ENCODE measurements around the gene PI4KA. TPM values are rescaled to one million over a fixed set of nuclear protein-coding genes. Genes with fewer than 3 reads are reported as not detected.
"Not testable (repeated sequence)": the region's sequence is repeated elsewhere in the genome, so short reads cannot be mapped to it uniquely, and the experiment has no call there.

Gene PI4KA
- total RNA-seq, 2 donors from 2014 or later: 77.3 to 82.4 TPM

DNA sequence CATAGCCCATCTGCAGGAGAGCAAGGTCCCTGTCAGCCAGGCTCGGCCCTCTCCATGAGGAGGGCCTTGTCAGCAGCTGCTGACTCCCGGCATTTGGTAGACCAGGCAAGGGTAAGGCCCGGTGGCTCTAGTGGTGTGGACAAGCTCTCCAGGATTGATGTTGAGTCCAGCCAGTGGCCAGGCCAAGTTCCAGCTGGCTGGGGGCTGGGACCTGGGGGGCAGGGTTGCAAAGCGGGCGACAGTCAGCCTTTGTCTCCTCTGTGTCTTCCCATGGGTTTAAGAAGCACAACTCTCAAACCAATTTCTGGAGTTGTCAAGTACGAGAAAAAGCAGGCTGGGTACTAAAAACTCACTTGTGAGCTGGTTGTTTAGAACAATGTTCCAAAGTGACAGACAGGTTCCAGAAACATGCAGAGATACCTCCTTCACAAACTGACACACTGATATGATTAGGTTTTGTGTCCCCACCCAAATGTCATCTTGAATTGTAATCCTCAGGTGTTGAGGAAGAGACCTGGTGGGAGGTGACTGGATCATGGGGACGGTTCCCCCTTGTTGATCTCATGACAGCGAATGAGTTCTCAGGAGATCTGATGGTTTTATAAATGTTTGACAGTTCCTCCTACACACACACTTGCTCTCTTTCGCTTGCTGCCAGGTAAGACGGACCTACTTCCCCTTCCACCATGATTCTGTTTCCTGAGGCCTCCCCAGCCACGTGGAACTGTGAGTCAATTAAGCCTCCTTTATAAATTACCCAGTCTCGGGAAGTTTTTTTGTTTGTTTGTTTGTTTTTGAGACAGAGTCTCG is 137.0 kb downstream of the PI4KA start:
- intact Hi-C loops (cut with DNase I, micrococcal nuclease): no loop called here
- DNase-seq (no peak), ATAC-seq (no peak)

DNA sequence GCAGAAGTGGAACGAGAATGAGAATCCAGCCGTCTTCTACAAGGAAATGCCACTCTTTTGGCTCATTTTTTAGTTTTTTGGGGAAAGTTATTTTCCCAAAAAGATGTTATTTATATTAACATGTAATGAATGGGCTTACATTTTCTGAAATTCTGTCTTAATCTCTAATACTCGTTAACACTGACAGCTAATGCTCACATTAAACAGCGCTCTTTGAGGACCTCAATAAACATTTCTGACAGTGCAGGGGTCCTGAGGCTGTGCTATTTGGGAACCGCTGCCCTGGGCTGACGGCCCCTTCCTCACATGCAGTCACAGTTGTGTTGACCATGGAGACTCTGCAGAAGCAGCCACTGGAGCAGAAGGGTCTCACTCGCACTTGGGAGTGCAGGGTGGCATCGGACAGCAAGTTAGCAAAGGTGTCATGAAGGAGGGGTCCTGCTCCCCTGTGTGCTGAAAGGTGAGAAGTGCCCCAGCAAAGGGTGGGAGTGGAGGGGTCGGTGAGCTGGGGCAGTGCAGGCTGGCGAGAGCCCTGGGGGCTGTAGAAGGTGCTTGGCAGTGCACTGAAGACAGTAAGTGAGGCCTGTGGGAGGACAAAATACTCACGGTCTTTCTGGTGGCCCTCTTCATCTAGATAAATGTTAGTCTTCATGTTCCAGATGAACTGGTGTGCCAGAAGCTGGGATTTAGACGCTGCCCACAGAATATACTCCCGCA is 137.8 kb downstream of the PI4KA start:
- intact Hi-C loops (cut with DNase I, micrococcal nuclease): no loop called here
- no peak for DNase-seq
- no peak for ATAC-seq

DNA sequence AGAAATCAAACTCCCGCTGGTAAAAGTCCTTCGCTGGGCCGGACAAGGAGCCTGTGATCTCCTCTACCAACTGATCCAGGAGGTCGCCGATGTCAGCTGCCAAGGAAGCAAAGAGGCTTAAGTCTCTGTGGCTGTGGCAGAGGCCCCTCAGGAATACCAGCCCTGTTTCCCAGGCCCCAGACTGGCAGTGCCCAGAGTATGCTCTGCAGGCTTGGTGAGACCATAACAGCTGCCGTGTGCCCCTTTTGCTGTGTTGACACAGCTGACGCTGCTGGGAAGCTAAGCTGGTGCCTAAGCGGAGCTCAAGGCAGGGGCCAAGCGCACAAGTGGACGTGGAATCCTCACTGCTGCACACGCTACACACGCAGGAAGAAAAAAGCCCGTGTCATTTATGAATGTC is 139.9 kb downstream of the PI4KA start:
- intact Hi-C loops (cut with DNase I, micrococcal nuclease); DNase-seq; ATAC-seq: not testable (repeated sequence)

DNA sequence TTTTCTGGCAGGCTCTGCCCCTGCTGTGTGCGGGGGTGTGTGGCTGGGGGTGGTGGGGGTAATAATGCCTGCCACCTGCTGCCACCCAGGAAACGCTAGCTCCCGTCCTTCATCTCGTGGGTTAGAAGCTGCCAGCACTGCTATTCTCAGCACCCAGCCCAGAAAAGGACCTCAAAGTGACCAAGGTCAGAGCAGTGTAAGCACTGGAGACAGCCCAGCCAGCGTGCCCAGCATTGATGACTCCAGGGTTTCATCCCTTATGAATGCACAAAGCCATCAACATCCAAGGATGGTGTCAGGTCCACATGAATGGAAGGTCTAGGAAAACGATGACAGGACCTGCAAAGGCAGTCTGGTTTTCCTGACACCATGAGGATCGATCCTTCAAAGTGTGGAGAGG is 140.6 kb downstream of the PI4KA start:
- DNase-seq; ATAC-seq; intact Hi-C loops (cut with DNase I, micrococcal nuclease): not testable (repeated sequence)

DNA sequence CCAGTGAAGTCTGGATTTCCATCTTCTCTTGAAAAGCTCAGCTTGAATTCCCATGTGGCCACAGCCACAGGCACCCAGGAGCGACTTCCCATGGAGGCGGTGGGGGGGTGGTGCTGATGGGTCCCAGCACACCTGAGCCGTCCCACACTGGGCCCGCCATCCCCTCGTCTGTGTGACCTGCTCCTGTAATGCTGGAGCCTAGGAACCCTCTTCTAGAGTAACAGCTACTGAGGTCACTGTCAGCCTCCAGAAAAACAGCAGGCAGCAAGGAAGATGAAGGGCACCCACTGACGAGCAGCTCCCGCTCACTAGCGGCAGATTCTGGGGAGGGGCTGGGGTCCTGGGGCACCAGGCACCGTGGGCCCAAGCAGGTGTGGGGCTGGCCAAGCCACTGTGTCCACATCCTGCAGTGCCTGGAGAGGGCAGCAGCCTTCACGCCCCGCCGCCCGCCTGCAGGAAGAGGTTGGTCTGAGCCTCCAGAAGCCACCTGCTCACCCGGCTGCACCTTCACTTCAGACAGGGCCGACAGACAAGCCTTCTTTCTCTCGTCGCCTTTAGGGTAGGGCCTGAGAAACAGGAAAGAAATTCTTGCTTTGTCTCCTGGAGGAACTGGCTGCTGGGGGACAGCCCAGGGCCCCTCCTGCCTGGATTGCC is 141.3 kb downstream of the PI4KA start:
- ATAC-seq: peak; percentile 85

DNA sequence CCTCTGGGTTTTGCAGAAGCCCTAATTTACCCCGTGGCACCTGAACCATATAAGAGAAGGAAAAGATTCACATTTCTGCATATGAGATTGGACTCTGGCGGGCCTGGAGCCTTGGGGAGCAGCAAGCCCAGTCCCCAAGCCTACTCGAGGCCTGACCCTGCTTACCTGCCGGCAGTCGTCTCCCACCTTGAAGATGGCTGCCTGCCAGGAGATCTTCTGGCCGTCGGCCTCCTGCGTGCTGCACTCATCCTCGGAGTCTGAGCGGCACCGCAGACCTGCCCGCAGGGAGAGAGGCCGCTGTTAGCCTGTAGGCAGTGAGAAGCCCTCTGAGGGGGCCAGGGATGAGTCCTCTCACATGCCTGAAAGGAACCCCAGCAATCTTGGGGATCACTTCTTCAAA is 145.5 kb downstream of the PI4KA start:
- intact Hi-C loops (cut with DNase I, micrococcal nuclease); DNase-seq; ATAC-seq: not testable (repeated sequence)

More for the DNA sequence above, 141.3 kb downstream of the PI4KA start:
- intact Hi-C loops (cut with DNase I, micrococcal nuclease); DNase-seq: not testable (repeated sequence)

DNA sequence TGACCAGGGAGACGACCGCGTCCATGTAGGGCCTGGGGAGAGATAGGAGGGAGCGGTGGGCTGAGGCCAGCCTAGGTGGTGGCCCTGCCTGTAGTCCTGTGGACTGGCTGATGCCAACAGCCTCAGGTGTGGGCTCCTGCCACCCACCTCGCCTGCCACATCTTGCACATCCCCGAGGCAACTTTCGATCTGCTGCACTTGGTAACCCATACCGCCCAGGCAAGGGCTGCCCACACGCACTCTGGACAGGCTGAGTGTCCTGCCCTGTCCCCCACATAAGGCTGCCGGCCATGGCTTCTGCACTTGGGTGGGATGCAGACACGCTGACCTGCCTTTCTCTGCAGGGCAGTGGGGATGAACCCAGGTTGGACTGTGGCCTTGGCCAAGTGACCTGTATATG is 148.6 kb downstream of the PI4KA start:
- intact Hi-C loops (cut with DNase I, micrococcal nuclease); DNase-seq; ATAC-seq: not testable (repeated sequence)

DNA sequence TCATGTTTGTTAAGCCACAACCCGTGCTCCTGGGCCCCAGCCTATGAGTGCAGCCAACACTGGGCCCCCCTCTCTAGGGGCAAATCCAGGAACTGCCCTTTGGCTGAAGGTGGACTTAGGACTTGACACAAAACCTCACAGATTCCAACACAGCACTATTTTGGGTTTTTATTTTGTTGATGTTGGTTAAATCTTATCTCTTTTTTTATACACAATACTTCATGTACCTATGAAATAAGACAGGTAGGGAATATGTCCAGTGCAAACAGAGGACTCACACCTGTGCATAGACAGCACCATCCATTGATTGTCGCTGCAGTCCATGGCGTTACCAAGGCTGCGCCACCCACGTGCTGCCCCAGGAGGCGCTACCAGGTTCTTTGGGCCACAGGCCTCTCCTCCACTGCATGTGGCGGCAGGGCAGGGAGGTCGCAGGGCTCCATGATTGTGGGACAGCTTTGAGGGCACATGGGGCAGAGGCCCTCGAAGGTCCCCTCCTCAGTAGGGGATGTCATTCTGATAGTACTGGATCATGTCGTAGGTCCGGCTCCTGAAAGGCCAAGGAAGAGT is 151.0 kb downstream of the PI4KA start:
- intact Hi-C loops (cut with DNase I, micrococcal nuclease); ATAC-seq; DNase-seq: not testable (repeated sequence)

DNA sequence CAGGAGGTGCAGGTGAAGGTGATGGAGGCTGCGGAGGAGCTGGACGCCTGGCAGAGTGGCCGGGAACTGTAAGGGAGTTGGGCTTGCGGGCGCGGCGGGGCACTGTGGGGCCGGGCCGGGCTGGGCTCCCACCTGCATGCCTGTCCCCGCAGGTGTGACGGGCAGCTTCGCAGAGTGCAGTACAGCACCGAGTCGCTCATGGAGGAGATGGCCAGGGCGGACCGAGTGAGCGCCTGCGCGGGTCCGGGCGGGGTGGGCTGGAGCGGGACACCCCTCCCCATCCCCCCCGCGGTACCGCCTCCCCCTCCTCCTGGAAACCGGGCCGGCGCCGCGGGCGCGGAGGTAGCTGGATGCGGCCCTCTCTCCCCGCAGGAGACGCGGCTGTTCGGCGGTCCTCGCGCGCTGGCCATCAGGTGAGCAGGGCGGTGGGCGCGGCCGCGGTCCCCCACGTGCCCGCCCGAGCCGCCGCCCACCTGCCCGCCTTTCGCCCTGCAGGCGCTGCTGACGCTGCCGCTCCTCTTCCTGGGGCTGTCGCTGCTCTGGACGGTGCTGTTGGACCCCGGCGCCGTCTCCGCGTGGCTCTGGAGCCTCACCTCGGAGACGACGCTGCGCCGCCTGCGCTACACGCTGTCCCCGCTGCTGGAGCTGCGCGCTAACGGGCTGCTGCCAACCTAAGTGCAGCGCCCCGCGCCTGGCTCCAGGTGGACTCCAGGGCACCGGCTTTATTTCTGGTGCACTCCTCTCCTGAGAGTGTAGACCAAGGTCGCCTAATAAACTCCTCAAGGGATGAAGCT is 154.6 kb downstream of the PI4KA start:
- DNase-seq: peak in 1 of 2 donors; percentile 39
- intact Hi-C loops (cut with DNase I, micrococcal nuclease): not testable (repeated sequence)
- ATAC-seq: peak; percentile 5

DNA sequence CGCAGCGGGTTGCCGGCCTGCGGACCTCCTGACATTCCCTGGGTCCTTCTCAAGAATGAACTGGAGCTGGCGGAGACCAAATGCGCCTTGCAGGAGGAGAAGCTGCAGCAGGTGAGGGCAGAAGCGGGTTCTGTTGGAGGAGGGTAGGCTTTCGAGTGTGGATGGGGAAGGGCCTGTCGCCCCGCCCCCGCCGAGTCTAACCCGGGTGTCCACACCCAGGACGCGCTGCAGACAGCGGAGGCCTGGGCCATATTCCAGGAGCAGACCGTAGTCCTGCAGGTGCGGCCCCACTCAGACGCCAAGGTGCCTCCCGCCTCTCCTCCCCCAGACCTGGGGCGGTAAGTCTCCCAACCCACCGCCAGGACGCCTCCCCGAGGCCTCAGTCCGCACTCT is 155.2 kb downstream of the PI4KA start:
- intact Hi-C loops (cut with DNase I, micrococcal nuclease): not testable (repeated sequence)
- DNase-seq (peak; percentile 74 to 85), ATAC-seq (peak; percentile 55)

DNA sequence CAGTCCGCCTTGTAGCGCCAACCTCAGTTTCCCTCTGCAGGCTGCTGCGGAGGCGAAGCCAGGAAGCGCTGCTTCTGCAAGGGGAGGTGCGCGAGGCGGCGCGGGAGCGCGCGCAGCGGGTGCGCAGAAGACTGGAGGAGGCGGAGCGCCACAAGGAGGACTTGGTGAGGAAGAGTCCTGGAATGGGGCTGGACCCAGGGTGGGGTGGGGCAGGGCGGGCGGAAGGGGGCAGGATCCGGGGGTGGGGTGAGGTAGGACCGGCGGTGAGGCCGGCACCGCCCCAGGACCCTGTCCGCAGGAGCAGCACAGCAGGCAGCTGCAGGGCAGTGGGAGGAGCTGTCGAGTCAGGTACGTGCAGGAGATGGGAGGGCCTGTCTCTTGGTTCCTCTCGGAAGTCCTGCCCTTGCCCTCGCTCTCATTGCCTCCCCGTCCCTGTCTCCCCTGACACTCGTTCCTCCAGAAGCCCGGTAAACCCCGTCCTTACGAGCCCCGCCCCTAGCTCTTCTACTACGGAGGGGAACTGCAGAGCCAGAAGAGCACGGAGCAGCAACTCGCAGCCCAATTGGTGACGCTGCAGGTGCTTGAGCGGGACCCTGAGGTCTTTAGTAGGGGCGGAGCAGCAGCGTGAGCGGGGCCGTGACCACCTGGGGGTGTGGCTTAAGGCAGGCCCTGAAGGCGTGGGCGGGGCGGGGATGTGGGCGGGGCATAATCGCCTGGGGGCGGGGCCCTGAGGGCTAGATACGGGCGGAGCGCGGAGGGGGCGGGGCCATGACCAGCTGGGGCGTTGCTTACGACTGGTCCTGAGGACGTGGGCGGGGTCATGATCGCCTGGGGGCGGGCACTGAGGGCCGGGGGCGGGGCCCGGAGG is 155.8 kb downstream of the PI4KA start:
- intact Hi-C loops (cut with DNase I, micrococcal nuclease): not testable (repeated sequence)
- peak; percentile 78 for ATAC-seq

DNA sequence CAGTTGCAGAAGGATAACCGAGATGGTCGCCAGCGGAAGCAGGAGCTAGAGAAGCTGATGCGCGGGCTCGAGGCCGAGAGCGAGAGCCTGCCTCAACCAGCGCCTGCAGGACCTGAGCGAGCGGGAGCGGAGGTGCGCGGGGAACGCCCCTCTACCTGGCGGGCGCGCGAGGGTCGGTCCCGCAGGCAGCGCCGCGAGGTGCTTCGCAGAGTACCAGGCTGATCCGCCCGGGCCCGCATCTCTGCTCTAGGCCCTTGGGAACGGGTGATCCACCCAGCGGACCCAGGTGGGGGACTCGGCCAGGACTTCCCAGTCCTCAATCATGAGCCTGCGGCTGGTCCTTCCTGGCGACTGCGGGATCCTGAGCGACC is 156.5 kb downstream of the PI4KA start:
- intact Hi-C loops (cut with DNase I, micrococcal nuclease): not testable (repeated sequence)
- DNase-seq (peak in 1 of 2 donors; percentile 32), ATAC-seq (peak; percentile 17)

More for the DNA sequence above, 155.8 kb downstream of the PI4KA start:
- DNase-seq: peak; percentile 96 to 99

DNA sequence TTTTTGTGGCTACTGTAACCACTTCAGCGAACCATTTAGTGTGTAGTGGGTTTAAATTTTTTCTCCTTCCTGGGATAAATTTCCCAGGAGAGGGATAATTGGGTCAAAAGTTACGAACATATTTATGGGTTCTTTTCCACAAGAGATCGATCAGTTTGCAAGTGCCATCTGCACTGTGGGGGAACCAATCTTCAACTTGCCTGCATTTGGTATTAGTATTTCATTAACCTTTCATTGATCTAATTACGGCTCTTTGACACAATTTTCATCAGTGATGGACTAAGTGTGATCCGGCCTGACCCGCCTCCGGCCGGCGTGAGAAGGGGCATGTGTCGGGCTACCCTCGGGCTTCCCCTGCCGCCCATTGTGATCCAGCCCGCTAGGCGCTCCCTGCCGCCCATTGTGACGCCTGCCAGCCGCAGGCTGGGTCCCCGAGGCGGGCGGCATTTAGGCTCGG is 156.9 kb downstream of the PI4KA start:
- peak in 1 of 2 donors; percentile 32 for DNase-seq
- intact Hi-C loops (cut with DNase I, micrococcal nuclease): not testable (repeated sequence)
- ATAC-seq: peak; percentile 2

DNA sequence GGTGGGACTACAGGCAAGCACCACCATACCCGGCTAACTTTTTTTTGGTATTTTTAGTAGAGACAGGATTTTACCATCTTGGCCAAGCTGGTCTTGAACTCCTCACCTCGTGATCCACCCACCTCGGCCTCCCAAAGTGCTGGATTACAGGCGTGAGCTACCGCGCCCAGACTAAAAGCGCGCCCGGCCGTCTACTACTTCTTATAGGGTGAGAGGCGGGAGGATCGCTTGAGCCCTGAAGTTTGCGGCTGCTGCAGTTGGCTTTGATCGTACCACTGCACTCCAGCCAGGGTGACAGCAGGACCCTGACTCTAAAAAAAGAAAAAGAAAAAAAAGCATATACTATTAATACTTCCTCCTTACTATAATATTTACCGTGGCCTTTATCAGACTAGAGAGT is 158.3 kb downstream of the PI4KA start:
- ATAC-seq; intact Hi-C loops (cut with DNase I, micrococcal nuclease); DNase-seq: not testable (repeated sequence)

DNA sequence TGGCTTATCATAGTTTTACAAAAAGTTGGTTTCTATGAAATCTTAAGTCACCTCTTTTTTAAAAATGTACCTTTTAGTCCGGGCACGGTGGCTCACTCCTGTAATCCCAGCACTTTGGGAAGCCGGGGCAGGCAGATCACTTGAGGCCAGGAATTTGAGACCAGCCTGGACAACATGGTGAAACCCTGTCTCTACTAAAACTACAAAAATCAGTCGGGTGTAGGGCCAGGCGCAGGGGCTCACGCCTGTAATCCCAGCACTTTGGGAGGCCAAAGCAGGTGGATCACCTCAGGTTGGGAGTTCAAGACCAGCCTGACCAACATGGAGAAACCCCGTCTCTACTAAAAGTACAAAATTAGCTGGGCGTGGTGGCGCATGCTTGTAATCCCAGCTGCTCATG is 158.8 kb downstream of the PI4KA start:
- intact Hi-C loops (cut with DNase I, micrococcal nuclease); DNase-seq; ATAC-seq: not testable (repeated sequence)

DNA sequence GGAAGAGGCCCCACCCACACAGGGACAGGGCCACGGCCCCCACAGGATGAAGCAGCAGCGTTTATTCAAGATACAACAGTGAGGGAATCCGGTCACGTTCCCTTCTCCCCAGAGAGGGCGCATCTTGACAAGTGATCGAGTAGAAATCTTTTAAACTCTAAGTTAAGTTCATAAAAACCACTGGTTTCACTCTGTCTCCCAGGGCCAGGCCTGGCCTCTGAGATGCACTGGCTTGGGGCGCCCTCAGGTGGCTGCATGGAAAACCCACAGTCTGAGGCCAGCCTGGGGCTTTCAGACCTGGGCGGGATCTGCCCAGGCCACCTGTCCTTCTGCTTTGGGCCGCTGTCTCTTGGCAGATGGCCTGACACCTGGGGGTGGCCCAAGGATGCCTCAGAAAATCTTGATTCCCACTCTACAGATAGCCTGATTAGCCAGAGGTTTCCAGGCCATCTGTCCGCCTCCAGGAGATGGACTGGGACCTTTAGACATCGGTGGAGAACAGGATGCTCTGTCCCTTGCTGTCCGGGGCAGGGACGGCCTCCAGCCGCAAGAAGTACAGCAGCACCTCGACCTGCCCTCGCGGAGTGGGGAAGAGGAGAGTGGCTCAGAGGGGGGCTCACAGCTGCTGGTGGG is 161.0 kb downstream of the PI4KA start:
- intact Hi-C loops (cut with DNase I, micrococcal nuclease): not testable (repeated sequence)
- DNase-seq (peak in 1 of 2 donors; percentile 84), ATAC-seq (peak; percentile 29)

DNA sequence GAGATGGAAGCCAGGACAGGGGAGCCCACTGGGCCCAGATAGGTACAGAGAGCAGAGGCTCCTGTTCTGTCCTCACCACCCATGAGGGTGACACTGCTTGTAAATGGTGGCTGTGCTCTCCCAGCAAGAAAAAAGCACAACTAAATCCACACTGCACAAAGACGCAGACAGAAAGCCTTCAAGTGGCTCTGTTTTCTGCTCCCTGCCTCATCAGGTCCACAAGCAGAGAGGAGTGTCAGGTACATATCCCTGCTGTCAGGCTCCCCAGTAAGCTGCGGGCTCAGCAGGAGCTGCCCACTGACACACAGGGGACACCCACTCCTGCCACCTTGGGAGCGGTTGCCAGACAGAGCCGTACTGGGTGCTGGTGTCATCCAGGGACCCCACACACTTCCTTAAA is 162.6 kb downstream of the PI4KA start:
- intact Hi-C loops (cut with DNase I, micrococcal nuclease); DNase-seq; ATAC-seq: not testable (repeated sequence)

All from left colon (tissue), 2 donors.